NOMO-1 (cell line): ENCODE data around the gene ANP32B.

Source experiments
- DNase-seq, 2 experiments: peaks; one replicate each; lab custom pipeline; 2025; ENCODE audit not compliant: unreplicated experiment in 2 of 2; lab: John Stamatoyannopoulos, UW

ANP32B gene

GRCh38 chr9:98021306-98022040, 38.3 kb downstream of the ANP32B start:
- DNase-seq = no peak

- no peak for DNase-seq
Measured at GRCh38 chr9:98022447-98022846, 39.3 kb downstream of the ANP32B start.

DNA sequence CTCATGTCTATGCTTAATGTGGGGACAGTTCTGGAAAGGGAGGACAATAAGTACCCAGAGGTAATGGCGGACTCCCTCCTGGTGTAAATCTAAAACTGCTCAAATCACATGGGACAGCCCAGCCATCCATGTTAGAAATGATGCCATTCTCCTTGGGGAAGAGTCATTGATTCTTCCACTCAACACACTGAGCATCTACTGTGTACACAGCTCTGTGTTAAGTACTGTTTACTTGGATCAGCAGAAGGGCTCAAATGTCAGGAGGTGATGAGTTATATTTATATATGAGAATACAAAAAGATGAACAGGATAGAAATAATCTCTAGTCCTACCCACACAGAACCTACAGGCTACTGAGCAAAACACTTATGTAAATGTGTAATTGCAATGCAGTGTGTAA, 41.6 kb downstream of the ANP32B start:
- no peak for DNase-seq

DNA sequence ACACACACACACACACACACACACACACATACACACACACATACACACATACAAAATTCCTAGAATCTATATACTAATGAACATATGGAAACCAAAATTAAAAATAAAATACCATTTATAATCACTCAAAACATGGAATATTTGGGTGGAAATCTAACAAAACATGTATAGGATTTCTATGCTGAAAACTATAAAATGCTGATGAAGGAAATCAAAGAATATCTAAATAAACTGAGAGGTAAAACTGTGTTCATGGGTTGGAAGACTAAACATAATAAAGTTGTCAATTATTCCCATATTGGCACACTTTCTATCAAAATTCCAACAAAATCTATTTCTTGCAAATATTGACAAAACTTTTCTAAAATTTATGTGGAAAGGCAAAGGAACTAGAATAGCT, 48.0 kb downstream of the ANP32B start:
- no peak for DNase-seq

DNA sequence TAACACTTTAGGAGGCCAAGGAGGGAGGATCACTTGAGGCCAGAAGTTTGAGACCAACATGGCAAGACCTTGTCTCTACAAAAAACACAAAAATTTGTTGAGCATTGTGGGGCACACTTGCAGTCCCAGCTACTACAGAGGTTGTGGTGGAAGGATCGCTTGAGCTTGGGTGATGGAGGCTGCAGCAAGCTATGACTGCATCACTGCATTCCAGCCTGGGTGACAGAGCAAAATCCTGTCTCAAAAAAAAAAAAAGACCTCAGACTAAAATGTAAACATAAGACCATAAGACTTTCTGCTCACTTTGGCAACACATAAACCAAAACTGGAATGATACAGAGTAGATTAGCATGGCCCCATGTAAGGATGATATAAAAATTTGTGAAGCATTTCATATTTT, 48.8 kb downstream of the ANP32B start:
- DNase-seq = no peak

GRCh38 chr9:98034593-98035546, 51.7 kb downstream of the ANP32B start:
- peak; percentile 35 to 61 for DNase-seq

DNA sequence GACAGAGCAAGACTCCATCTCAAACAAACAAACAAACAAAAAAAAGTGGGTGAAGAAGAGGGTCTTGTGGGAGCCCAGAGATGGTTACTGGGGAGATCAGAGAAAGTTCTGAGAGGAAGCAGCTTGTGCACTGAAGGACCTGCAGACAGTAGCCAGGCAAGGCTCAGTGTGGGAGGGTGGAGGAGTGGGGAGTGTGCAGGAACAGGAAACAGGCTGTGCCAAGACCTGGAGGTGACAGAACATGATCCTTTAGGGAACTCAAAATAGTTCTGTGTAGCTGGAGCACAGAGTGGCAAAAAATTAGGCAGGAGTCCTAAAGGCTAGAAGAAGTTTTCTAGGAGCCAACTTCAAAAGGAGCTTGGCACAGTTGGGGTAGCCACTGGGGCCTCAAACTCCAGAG, 54.2 kb downstream of the ANP32B start:
- DNase-seq = no peak

- no peak for DNase-seq
Measured at GRCh38 chr9:98038958-98039357, 55.8 kb downstream of the ANP32B start.

DNA sequence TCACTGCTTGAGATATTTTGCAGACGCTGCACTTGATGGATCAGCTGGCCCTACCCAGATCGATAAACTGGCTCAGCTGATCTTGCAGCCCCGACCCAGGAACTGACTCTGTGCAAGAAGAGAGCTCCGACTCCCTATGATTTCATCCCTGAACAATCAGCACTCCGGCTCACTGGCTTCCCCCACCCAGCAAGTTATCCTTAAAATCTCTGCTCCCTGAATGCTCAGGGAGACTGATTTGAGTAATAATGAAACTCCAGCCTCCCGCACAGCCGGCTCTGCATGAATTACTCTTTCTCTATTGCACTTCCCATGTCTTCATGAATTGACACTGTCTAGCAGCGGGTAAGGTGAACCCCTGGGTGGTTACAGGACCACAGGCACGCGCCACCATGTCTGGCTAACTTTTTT, 56.5 kb downstream of the ANP32B start:
- no peak for DNase-seq

- DNase-seq = no peak
Measured at GRCh38 chr9:98040212-98040611, 57.1 kb downstream of the ANP32B start.

GRCh38 chr9:98043915-98044314, 60.8 kb downstream of the ANP32B start:
- no peak for DNase-seq

DNA sequence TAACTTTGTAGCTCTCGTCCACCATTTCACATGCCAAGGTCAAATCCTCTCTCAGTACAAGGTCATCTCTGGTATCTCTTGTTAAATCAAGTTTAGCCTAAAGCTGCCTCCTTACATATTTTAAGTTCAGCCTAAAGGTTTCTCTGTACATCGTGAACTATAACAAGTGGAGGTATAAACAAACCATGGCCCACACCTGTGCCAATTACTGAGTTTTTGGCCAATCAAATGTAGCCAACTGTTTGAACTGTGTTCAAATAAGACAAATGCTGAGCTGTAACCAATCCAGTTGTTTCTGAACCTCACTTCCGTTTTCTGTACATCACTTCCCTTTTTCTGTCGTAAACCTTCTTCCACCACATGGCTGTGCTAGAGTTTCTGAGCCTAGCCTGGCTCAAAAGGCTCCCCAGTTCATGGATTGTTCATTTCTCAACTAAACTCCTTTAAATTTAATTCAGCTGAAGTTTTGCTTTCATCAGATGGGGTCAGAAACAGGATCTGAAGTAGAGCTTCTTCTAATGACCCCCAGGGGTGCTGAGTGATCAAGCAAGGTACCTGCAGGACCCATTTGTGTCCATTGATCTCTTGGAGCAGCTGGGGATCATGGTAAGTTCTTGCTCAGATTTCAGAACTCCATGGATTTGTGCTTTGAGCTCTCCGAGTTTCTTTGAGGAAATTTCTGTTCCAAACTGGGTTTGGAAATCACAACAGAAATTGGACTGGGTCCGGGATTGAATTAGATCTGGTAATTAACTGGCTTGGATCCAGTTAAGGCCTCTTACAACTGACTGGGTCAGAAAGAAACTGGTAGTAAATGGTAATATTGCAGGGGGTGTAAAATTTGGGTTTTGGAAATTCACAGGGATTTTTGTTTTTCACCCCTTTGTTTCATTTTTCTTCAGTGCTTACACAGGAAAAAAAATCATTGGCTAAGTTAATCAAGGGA, 62.4 kb downstream of the ANP32B start:
- peak; percentile 90 to 95 for DNase-seq

- no peak for DNase-seq
Measured at GRCh38 chr9:98046180-98046543, 63.0 kb downstream of the ANP32B start.

GRCh38 chr9:98047002-98047401, 63.9 kb downstream of the ANP32B start:
- no peak for DNase-seq

- DNase-seq = no peak
Measured at GRCh38 chr9:98049288-98050072, 66.3 kb downstream of the ANP32B start.

GRCh38 chr9:98050351-98050750, 67.2 kb downstream of the ANP32B start:
- no peak for DNase-seq

GRCh38 chr9:98054376-98054951, 71.3 kb downstream of the ANP32B start:
- no peak for DNase-seq

DNA sequence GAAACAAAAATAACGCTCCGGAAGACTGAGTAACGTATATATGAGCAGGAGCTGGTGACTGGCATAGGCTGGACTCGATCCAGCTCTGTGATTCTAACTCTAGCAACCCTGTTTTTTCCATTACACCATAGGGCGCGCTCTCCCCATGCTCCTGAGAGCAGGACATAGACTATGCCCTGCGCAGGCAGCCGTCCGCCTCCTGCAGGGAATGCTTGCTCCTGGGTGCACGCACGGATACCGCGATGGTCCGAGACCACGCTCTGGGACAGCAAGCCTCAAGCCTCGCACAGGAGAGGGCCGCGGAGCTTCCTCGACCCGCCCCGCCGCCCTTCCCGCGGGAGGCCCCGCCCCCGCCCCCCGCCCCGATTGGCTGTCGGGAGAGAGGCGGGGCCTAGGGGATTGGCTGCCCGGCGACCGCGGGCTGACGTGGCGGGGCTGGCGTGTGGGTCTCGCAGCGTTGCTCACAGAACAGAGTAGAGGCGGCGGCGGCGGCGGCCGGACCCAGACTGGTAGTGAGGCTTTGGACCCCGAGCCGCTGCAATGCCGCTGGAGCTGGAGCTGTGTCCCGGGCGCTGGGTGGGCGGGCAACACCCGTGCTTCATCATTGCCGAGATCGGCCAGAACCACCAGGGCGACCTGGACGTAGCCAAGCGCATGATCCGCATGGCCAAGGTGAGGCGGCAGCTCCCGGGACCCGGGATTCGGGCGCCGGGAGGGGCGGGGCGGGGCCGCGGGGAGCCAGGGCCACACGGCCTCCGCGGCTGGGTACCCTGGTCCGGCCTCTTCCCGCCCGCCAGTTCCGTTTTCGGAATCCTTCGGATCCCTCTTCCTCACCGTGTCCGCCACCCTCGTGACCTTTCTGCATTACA, 73.4 kb downstream of the ANP32B start, which contains the start of gene NANS:
Gene NANS, plus strand, starts transcription at position 464 of the 869 bp plus-strand sequence. Its CDS starts 77 bp downstream, at position 541.
- DNase-seq = peak; percentile 84 to 90
